ELR (cell line): ENCODE results near the gene P2RX7.
"Not testable (repeated sequence)": the region's sequence is repeated elsewhere in the genome, so short reads cannot be mapped to it uniquely, and the experiment has no call there.

Experiments
- DNase-seq: peaks from one replicate; pipeline ENCODE4 v3.0.0-alpha.2; 2015; ENCODE audit warnings: low read depth

P2RX7 gene

DNA sequence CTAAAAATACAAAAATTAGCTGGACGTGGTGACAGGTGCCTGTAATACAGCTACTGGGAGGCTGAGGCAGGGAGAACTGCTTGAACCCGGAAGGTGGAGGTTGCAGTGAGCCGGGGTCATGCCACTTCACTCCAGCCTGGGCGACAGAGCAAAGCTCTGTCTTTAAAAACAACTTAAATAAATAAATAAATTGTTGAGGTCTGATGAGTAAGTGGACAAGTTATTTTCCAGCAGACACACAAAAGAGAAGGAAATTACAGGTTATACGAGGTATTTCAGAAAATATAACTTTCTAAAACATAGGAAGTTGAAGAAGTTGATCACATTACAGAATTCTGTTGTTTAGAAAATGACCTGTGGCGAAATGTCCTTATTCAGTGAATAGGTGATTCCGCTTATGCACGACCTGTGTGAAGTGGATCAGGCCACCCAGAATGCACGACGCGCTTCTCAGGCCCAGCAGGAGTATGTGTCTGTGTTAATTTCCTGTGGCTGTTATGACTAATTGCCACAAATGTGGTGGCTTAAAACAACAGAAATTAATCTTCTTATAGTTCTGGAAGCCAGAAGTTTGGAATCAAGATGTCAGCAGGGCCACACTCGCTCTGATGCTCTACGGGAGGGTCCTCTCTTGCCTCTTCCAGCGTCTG lies 38.1 kb downstream of the P2RX7 start:
- DNase-seq = peak; percentile 61

DNA sequence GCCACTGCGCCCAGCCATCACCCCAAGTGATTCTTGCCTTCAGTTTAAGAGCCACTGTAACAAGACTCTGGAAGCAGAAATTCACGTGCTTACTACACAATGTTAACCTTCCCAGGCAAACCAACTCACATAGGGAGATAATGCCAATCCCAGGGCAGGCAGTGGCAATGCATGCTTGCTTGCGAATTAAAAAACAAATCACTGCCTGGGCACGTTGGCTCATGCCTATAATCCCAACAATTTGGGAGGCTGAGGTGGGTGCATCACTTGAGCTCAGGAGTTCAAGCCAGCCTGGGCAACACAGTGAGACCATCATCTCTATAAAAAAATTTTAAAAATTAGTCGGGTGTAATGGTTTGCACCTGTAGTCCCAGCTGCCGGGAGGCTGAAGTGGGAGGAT lies 39.5 kb downstream of the P2RX7 start:
- DNase-seq = no peak

DNA sequence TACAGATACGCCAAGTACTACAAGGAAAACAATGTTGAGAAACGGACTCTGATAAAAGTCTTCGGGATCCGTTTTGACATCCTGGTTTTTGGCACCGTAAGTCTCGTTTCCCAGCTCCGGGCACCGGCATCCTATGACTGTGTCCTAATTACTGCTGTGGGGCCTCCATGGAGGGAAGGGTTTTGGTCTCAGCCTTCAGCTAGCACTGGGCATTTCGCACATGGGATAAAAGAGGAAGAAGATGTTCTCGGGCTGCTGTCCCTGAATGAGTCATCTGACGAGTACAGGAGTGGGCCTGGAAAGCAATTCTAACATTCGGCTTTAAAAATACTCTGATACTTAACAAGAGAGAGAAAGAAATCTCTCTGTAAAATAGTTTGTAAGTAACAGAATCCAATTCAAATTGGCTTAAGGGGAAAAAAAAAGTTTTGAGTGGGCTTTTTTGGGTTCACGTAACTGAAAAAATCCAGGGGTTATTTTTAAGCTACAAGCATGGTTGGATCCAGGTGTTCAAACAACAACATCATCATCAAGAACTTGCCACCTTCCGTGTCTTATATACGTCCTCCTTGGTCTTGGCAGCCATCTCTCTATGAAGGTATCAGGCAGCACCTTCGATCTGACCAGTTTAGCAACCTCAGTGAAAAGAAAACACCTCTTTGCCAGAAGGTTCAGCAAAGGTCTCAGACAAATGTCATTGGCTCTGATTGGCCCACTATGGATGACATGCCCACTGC lies 42.9 kb downstream of the P2RX7 start:
- peak; percentile 36 for DNase-seq

DNA sequence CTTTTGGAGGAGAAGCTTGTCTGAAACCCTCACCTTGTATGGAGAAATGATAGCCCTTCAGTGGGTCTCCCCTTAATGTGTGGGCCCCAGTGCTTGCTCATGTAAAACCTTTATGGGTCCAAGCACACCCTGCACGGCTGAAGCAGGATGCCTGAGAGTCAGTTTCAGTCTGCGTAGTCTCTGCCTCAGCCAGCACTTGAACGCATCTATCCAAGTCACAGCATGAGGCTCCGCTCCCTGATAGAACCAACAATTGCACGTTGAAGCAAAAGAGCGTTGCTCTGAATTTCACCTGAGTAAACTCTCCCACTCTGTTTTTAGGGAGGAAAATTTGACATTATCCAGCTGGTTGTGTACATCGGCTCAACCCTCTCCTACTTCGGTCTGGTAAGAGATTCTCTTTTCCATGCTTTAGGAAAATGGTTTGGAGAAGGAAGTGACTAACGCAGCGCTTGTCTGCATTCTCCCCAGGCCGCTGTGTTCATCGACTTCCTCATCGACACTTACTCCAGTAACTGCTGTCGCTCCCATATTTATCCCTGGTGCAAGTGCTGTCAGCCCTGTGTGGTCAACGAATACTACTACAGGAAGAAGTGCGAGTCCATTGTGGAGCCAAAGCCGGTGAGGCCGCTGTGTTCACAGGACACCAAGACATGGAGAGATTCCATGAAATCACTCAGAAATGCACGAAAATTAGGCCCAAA lies 44.3 kb downstream of the P2RX7 start:
- DNase-seq = no peak

DNA sequence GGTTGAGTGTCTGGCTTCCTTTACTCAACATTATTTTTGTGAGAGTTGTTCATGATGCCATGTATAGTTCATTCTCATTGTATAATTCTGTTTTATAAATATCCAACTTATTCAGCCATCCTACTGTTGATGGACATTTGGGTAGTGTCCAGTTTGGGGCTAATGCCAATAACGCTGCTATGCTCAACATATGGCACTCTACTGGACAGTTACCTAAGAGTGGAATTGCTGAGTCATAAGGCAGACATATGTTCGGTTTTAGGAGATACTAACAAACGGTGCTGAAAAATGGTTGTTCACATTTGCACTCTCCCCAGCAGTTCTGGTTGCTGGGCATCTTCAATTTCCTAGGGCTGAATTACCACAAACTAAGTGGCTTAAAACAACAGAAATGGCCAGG lies 48.5 kb downstream of the P2RX7 start:
- DNase-seq = peak; percentile 31

DNA sequence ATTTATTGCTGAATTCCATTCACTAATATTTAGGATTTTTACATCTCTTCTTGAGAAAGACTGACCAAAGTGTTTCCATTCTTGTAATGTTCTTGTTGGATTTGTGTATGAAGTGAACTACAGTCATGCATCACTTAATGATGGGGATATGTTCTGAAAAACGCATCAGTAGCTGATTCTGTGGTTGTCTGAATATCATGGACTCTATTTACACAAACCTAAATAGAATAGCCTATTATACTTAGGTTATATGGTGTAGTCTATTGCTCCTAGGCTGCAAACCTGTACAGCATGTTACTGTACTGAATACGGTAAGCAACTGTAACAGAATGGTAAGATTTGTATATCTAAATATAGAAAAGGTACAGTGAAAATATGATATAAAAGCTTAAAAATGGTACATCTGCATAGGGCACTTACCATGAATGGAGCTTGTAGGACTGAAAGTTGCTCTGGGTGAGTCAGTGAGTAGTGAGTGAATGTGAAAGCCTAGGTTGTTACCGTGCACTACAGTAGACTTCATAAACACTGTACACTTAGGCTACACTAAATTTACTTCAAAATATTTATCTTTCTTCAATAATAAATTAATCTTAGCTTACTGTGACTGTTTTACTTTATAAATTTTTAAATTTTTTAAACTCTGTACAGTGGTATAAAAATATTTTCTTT lies 49.7 kb downstream of the P2RX7 start:
- no peak for DNase-seq

DNA sequence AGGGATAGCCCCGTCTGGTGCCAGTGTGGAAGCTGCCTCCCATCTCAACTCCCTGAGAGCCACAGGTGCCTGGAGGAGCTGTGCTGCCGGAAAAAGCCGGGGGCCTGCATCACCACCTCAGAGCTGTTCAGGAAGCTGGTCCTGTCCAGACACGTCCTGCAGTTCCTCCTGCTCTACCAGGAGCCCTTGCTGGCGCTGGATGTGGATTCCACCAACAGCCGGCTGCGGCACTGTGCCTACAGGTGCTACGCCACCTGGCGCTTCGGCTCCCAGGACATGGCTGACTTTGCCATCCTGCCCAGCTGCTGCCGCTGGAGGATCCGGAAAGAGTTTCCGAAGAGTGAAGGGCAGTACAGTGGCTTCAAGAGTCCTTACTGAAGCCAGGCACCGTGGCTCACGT lies 51.7 kb downstream of the P2RX7 start:
- no peak for DNase-seq

DNA sequence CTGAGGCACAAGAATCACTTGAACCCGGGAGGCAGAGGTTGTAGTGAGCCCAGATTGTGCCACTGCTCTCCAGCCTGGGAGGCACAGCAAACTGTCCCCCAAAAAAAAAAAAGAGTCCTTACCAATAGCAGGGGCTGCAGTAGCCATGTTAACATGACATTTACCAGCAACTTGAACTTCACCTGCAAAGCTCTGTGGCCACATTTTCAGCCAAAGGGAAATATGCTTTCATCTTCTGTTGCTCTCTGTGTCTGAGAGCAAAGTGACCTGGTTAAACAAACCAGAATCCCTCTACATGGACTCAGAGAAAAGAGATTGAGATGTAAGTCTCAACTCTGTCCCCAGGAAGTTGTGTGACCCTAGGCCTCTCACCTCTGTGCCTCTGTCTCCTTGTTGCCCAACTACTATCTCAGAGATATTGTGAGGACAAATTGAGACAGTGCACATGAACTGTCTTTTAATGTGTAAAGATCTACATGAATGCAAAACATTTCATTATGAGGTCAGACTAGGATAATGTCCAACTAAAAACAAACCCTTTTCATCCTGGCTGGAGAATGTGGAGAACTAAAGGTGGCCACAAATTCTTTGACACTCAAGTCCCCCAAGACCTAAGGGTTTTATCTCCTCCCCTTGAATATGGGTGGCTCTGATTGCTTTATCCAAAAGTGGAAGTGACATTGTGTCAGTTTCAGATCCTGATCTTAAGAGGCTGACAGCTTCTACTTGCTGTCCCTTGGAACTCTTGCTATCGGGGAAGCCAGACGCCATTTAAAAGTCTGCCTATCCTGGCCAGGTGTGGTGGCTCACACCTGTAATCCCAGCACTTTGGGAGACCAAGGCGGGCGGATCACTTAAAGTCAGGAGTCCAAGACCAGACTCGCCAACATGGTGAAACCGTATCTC lies 52.6 kb downstream of the P2RX7 start:
- no peak for DNase-seq

DNA sequence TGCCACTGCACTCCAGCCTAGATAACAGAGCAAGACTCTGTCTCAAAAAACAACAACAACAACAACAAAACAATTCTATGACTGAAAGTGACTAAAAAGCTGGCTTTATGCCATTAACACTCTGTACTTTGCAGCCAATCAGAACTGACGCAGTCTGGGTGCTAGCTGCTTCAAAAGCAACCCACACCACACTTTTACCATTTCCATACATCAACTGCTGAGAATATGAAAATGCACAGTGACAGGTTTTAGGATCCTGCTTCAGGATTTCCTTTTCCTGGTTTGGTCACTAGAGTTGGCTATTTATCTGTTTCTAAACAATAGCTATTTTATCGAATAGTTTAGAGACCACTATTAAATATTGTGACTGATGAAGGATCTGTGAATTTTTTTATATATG lies 54.1 kb downstream of the P2RX7 start:
- DNase-seq = no peak

DNA sequence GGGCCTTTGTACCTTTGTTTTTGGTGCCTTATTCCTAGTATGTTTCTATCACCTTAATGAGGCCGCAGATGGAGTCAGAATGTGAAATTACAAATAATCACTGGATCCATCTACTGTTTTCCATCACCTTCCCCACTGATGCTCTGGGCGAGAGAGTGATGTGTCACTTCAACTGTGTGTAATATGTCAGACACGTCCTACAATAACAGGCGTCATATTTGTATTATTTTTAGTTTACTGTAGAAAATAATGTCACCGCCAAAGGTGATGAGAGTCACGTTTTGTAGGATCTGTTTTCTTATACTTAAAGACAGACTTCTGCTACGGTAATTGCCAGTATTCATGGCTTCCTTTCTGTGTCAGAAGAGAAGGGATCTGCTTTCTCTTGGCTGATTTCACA lies 54.8 kb downstream of the P2RX7 start:
- no peak for DNase-seq

DNA sequence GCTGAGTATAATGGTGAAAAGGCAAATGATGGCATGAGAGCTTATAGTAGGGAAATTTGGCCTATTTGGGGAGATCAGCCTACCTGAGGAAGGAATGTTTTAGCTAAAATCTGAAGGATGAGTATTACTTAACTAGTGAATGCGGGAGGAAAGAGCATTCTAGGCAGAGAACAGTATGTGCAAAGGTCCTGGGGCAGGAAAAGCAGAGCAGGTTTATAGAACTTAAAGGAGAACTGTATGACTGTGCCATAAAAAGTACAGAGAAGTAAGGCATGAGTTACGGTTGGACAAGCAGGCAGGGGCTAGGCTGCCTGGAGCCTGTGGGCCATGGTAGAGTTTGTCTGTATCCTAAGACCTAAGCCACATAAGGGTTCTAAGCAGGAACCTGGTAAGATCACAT lies 55.6 kb downstream of the P2RX7 start:
- DNase-seq = no peak

DNA sequence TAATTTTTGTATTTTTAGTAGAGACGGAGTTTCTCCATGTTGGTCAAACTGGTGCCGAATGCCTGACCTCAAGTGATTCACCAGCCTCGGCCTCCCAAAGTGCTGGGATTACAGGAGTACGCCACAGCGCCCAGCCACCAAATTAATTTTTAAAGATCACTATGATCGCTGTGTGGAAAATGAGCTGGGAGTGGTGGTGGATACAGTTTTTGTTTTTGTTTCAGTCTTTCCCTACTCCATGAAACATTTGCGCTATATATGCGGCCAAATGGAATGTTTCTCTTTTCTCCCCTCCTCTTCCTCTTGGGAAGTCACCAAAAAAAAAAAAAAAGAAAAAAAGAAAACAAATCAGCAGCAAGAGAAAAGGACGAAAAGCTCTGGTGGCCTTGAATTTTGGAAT lies 56.5 kb downstream of the P2RX7 start:
- DNase-seq = no peak

DNA sequence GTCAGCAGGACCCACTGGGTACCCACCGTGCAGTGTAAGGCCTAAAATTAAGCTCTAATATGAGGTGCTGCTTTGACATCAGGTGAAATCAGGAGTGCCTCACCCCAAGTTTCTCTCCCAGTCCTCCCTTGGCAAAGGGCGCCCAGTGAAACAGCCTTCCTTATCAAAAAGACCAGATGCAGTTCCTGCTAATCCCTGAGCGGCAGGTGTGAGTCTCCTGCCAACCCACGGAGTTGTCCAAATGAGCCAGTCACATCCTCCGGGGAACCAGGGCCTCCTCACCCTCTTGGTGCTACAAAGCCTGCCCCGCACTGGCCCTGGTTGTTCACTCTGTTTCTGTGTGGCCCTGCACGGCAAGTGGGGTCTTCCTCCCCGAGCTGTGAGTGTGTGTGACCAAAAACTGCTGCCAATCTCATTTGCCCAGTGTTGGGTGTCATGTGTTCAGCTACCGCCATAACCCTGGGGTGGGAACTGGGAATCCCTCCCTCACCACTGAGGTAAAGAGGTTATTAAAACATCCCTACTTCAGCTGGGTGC lies 57.0 kb downstream of the P2RX7 start:
- DNase-seq = no peak

DNA sequence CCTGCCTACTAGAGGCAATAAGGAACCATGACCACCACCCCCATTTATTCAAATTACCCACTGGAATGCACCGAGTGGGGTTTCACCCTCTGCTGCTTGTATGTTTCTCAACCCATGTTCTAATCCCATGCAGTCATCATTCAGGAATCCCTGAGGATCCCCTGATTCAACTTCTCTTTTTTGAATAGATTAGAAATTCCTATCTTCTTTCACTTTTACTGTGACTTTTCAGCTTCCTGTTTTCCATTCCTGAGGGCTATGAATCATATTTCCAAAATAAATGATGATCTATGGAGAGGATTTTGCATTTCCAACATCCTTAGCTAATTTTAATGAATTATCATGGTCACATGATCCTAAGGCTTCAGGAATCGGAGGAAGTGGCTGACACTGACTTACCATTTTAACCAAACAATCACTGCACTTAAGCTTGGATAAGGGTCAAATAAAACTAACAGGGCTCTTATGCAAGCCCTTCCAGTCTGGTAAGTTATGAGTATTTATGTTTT lies 57.9 kb downstream of the P2RX7 start:
- peak; percentile 98 for DNase-seq

DNA sequence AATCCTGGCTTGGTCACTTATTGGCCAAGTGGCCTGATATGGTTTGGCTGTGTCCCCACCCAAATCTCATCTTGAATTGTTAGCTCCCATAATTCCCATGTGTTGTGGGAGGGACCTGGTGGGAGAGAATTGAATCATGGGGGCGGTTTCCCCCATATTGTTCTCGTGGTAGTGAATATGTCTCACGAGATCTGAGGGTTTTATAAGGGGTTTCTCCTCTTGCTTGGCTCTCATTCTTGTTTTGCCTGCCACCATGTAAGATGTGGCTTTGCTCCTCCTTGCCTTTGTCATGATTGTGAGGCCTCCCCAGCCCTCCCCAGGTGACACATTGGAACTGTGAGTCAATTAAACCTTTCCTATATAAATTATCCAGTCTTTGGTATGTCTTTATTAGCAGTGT lies 58.5 kb downstream of the P2RX7 start:
- DNase-seq = peak; percentile 24

DNA sequence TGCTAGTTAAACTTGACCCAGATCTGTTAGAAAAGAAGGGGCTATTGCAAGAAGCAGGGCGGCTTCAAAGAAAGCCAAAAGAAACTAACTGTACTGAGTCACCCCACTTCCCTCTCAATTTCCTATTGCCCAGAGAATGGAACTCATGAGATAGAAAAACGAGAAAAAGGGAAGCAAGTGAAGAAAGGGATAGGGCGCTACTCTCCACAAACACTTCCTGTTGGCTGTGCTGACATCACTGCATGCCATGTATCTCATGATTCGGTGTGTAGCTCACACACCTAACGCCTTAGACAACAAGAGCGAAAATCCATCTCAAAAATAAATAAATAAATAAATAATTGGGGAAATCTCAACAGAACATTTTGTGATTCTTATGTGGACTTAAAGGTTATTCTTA lies 64.2 kb downstream of the P2RX7 start:
- DNase-seq = no peak

DNA sequence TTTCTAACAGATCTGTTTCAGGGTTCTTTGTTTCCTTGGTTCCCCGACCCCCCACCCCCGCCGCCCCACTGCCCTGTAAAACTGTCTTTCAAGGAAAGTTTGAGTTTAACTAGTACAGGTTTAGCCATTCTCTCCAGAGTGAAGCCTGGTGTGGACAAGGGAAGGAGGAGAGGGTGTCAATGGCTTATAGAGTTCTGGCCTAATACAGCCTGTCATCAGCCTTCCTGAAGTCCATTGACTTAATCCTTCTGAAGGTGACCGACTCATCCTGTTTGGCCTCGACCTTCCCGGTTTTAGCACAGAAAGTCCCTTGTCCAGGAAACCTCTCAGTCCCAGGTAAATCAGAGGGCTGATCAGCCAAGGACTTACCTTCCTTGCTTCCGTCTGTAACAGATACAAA lies 66.3 kb downstream of the P2RX7 start:
- DNase-seq = no peak

DNA sequence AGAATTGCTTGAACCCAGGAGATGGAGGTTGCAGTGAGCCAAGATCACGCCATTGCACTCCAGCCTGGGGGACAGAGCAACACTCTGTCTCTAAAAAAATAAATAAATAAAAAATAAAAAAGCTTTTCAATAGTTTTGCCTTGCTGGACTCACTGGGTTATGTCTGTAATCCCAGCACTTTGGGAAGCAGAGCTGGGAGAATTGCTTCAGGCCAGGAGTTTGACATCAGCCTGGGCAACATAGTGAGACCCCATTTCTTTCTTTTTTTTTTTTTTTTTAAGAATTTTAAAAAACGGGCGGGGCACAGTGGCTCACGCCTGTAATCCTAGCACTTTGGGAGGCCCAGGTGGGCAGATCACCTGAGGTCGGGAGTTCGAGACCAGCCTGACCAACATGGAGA lies 68.5 kb downstream of the P2RX7 start:
- DNase-seq = not testable (repeated sequence)

DNA sequence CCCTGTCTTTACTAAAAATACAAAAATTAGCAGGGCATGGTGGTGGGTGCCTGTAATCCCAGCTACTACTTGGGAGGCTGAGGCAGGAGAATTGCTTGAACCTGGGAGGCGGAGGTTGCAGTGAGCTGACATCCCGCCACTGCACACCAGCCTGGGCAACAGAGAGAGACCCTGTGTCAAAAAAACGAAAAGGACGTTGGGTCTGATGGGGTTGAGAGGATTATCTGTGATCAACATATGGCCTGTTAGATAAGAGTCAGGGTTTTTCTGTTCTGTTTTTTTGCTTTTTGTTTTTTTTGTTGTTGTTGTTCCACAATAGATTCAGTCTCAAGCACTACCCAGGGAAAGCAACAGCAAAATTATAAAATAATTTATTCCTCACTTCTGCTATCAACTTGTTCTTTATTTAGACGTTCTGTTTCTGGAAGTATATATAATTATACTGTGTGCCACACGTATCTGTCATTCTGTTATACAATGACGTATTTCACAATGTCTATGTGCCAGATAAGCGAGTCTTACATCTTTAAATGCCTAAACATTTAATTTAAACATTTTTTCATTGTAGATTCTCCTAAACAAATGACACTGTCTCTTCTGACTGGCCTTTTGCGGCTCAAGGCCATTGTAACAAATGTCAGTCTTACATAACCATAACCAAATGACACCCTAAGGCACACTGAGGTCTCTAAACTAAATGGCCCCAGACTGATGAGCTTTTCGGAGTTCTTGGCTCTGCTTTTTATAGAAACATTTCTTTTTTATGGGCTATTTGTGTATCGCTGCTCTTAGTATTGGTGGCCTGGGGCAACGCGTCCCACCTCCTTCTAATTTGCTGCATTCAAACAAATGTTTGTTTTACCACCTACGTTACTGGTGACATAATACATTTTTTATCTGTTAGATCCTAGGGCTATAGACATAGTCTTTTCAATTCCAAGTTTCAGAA lies 70.0 kb downstream of the P2RX7 start:
- no peak for DNase-seq

DNA sequence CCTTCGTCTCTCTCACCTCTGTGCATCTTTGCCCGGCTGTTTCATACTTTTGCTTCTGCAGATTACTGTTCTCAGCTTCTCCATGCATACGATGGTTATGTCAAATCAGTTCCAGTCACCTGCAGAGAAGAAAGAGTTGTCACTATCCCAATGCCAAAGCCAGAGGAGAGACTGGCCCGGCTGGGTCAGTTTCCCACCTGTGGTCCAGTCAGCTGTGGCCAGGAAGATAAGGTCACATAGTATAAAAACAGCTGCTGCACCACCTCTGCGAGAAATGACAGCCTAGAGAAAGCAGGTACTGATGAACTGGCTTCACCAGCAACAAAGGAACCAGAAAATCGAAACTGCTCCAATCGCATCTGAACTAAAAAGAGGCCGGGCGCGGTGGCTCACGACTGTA lies 70.8 kb downstream of the P2RX7 start:
- DNase-seq = no peak
